ENCODE data around the gene CAPN12. TPM values are rescaled to one million over a fixed set of nuclear protein-coding genes. Genes with fewer than 3 reads are reported as not detected.

Gene CAPN12
- total RNA-seq, 1 experiment from 2014 or later: not detected

GRCh38 chr19:38695832-38696728 is 48.2 kb downstream of the CAPN12 start:
- DNase-seq (ENCODE audit: low read depth, low spot score): no peak
- in situ Hi-C loops (cut with HindIII; ENCODE audit: low pct_unique_long_range_greater_than_20kb, low sequenced_read_pairs): no loop called here

GRCh38 chr19:38695317-38695683 is 49.0 kb downstream of the CAPN12 start:
- no peak for DNase-seq (ENCODE audit: low read depth, low spot score)
- in situ Hi-C loops (cut with HindIII; ENCODE audit: low pct_unique_long_range_greater_than_20kb, low sequenced_read_pairs): no loop called here

- peak; percentile 95 for DNase-seq (ENCODE audit: low read depth, low spot score)
- in situ Hi-C loops (cut with HindIII; ENCODE audit: low pct_unique_long_range_greater_than_20kb, low sequenced_read_pairs): no loop called here
Measured at GRCh38 chr19:38693380-38694223, 50.7 kb downstream of the CAPN12 start.

- in situ Hi-C loops (cut with HindIII; ENCODE audit: low pct_unique_long_range_greater_than_20kb, low sequenced_read_pairs): no loop called here
- no peak for DNase-seq (ENCODE audit: low read depth, low spot score)
Measured at GRCh38 chr19:38692458-38693379, 51.6 kb downstream of the CAPN12 start.

- in situ Hi-C loops (cut with HindIII; ENCODE audit: low pct_unique_long_range_greater_than_20kb, low sequenced_read_pairs): no loop called here
- DNase-seq (ENCODE audit: low read depth, low spot score): no peak
Measured at GRCh38 chr19:38691938-38692457, 52.3 kb downstream of the CAPN12 start.

GRCh38 chr19:38690832-38691231 is 53.4 kb downstream of the CAPN12 start:
- in situ Hi-C loops (cut with HindIII; ENCODE audit: low pct_unique_long_range_greater_than_20kb, low sequenced_read_pairs): no loop called here
- no peak for DNase-seq (ENCODE audit: low read depth, low spot score)

GRCh38 chr19:38690146-38690545 is 54.1 kb downstream of the CAPN12 start:
- in situ Hi-C loops (cut with HindIII; ENCODE audit: low pct_unique_long_range_greater_than_20kb, low sequenced_read_pairs): no loop called here
- no peak for DNase-seq (ENCODE audit: low read depth, low spot score)

- no peak for DNase-seq (ENCODE audit: low read depth, low spot score)
- in situ Hi-C loops (cut with HindIII; ENCODE audit: low pct_unique_long_range_greater_than_20kb, low sequenced_read_pairs): no loop called here
Measured at GRCh38 chr19:38687837-38688378, 56.4 kb downstream of the CAPN12 start.

- DNase-seq (ENCODE audit: low read depth, low spot score): no peak
- in situ Hi-C loops (cut with HindIII; ENCODE audit: low pct_unique_long_range_greater_than_20kb, low sequenced_read_pairs): no loop called here
Measured at GRCh38 chr19:38686530-38686888, 57.8 kb downstream of the CAPN12 start.

- peak; percentile 58 for DNase-seq (ENCODE audit: low read depth, low spot score)
- in situ Hi-C loops (cut with HindIII; ENCODE audit: low pct_unique_long_range_greater_than_20kb, low sequenced_read_pairs): no loop called here
Measured at GRCh38 chr19:38685666-38686529, 58.4 kb downstream of the CAPN12 start.

GRCh38 chr19:38684862-38685665 is 59.2 kb downstream of the CAPN12 start:
- in situ Hi-C loops (cut with HindIII; ENCODE audit: low pct_unique_long_range_greater_than_20kb, low sequenced_read_pairs): no loop called here
- DNase-seq (ENCODE audit: low read depth, low spot score): no peak

- DNase-seq (ENCODE audit: low read depth, low spot score): peak; percentile 76
- in situ Hi-C loops (cut with HindIII; ENCODE audit: low pct_unique_long_range_greater_than_20kb, low sequenced_read_pairs): no loop called here
Measured at GRCh38 chr19:38684078-38684861, 60.0 kb downstream of the CAPN12 start.

- DNase-seq (ENCODE audit: low read depth, low spot score): peak; percentile 78
- in situ Hi-C loops (cut with HindIII; ENCODE audit: low pct_unique_long_range_greater_than_20kb, low sequenced_read_pairs): no loop called here
Measured at GRCh38 chr19:38683393-38684077, 60.7 kb downstream of the CAPN12 start.

- in situ Hi-C loops (cut with HindIII; ENCODE audit: low pct_unique_long_range_greater_than_20kb, low sequenced_read_pairs): no loop called here
- DNase-seq (ENCODE audit: low read depth, low spot score): no peak
Measured at GRCh38 chr19:38682872-38683392, 61.3 kb downstream of the CAPN12 start.

All from SK-MEL-5 (cell line).